Islet of Langerhans (tissue), 1 donor: ENCODE data around the gene DISC1.

ENCODE experiments used
- FAIRE-seq: peaks from one replicate; lab custom pipeline; 2011; peaks lifted over from hg19 to GRCh38; lab: Jason Lieb, UNC

The DISC1 gene

GRCh38 chr1:232005300-232005699 is 378.7 kb downstream of the DISC1 start:
- no peak for FAIRE-seq

- no peak for FAIRE-seq
Observed at GRCh38 chr1:232009741-232010140, 383.2 kb downstream of the DISC1 start.

- no peak for FAIRE-seq
Observed at GRCh38 chr1:232011961-232012360, 385.4 kb downstream of the DISC1 start.

- no peak for FAIRE-seq
Observed at GRCh38 chr1:232012773-232013386, 386.3 kb downstream of the DISC1 start.

GRCh38 chr1:232014941-232015340 is 388.4 kb downstream of the DISC1 start:
- no peak for FAIRE-seq

GRCh38 chr1:232016616-232017015 is 390.0 kb downstream of the DISC1 start:
- no peak for FAIRE-seq

GRCh38 chr1:232017057-232017456 is 390.5 kb downstream of the DISC1 start:
- no peak for FAIRE-seq

GRCh38 chr1:232017759-232018158 is 391.2 kb downstream of the DISC1 start:
- FAIRE-seq: no peak

GRCh38 chr1:232018231-232019025 is 391.8 kb downstream of the DISC1 start:
- FAIRE-seq: no peak

- no peak for FAIRE-seq
Observed at GRCh38 chr1:232019026-232019340, 392.4 kb downstream of the DISC1 start.

GRCh38 chr1:232020352-232020751 is 393.8 kb downstream of the DISC1 start:
- no peak for FAIRE-seq

- no peak for FAIRE-seq
Observed at GRCh38 chr1:232029315-232029714, 402.7 kb downstream of the DISC1 start.

- FAIRE-seq: no peak
Observed at GRCh38 chr1:232031156-232031555, 404.6 kb downstream of the DISC1 start.

GRCh38 chr1:232033285-232033684 is 406.7 kb downstream of the DISC1 start:
- FAIRE-seq: no peak

GRCh38 chr1:232034556-232034955 is 408.0 kb downstream of the DISC1 start:
- FAIRE-seq: no peak

- no peak for FAIRE-seq
Observed at GRCh38 chr1:232036181-232036933, 409.8 kb downstream of the DISC1 start.

GRCh38 chr1:232037774-232038388 is 411.3 kb downstream of the DISC1 start:
- no peak for FAIRE-seq

- FAIRE-seq: no peak
Observed at GRCh38 chr1:232038706-232039677, 412.4 kb downstream of the DISC1 start.

GRCh38 chr1:232040260-232040659 is 413.7 kb downstream of the DISC1 start:
- FAIRE-seq: no peak

- no peak for FAIRE-seq
Observed at GRCh38 chr1:232044728-232045127, 418.1 kb downstream of the DISC1 start.

GRCh38 chr1:232045139-232045994 is 418.8 kb downstream of the DISC1 start:
- FAIRE-seq: no peak
